AG04449 (cell line): ENCODE data around the gene CD37.

ENCODE experiments used
- CTCF ChIA-PET: fragments of 350-600 bp; formaldehyde crosslinking; extraction: SDS; loops from one replicate; lab custom pipeline; 2021; ENCODE audit warnings: antibody characterized with exemption; lab: Yijun Ruan, JAX
- POLR2A ChIA-PET: fragments of 400-600, 350-600 bp; formaldehyde crosslinking; extraction: SDS; loops from one replicate; lab custom pipeline; 2020; ENCODE audit warnings: antibody characterized with exemption, inconsistent platforms; lab: Yijun Ruan, JAX
- DNase-seq: peaks from one replicate; pipeline ENCODE4 v3.0.0-alpha.2; 2010; ENCODE audit warnings: low read depth, low spot score
- H3K4me3 ChIP-seq: 2 replicates; pipeline ENCODE4 v1.5.1; 2011; ENCODE audit warnings: low read depth, mild to moderate bottlenecking, control low read depth, low read length
- CTCF ChIP-seq: IDR thresholded peaks from one replicate; pipeline ENCODE4 v1.5.1; 2011; ENCODE audit warnings: mild to moderate bottlenecking, moderate library complexity, low read length, control low read depth, inconsistent platforms; ENCODE audit not compliant: insufficient read depth; ENCODE audit errors: missing control alignments

The CD37 gene

DNA sequence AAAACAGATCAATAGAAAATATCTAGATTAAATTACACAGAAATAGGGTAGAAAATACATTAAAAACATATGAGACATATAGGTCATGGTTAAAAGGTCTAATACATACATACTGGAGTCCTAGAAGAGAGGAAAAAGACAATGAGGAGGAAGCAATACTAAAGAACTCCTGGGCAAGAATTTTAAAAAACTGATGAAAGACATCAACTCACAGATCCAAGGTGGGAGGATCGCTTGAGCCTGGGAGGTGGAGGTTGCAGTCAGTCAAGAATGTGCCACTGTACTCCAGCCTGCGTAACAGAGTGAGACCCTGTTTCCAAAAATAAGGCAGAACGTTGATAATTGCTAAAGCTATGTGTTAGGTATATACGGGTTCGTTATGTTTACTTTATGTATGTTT lies 47.4 kb downstream of the CD37 start:
- no peak for TF ChIP-seq CTCF
- POLR2A ChIA-PET = no interaction called here
- H3K4me3 ChIP-seq = no peak overlapping the region
- CTCF ChIA-PET = no interaction called here
- DNase-seq = no peak

GRCh38 chr19:49383599-49383998 lies 48.4 kb downstream of the CD37 start:
- TF ChIP-seq CTCF = no peak
- no peak for DNase-seq
- CTCF ChIA-PET = interaction anchor here (0.8 to 1.3 kb wide), 5 partner anchors 9 to 62 kb away, joined by 3 to 8 read pairs (median 4); partner anchors contain the start of gene DKKL1
- no peak overlapping the region for H3K4me3 ChIP-seq
- POLR2A ChIA-PET = no interaction called here

- no peak for TF ChIP-seq CTCF
- CTCF ChIA-PET = no interaction called here
- H3K4me3 ChIP-seq = no peak within 1 kb of the TSS
- POLR2A ChIA-PET = no interaction called here
- DNase-seq = no peak
Measured at GRCh38 chr19:49387936-49388372, 52.7 kb downstream of the CD37 start, which contains the start of gene KASH5. TSS of gene KASH5 (plus strand) at chr19:49388249. CDS start at chr19:49390884, 2,635 bp downstream.

DNA sequence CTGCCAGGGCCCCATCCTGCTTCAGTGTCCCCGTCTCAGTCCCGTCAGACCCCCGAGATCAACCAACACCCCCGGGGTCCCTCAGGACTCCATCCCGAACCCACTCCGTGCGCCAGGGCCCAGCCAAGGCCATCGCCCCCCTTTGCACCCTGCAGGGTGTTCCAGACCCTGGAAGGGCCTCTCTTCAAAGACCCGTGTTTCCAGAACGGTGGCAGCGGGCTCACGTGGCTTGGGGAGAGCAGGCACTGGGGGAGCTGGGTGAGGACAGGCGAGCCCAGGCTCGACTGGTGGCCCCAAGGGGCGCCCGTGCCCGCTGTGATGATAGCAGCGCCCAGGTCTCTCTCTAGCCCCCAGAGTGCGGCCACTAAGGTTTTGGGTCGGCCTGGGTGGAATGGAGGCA lies 54.2 kb downstream of the CD37 start:
- DNase-seq = no peak
- H3K4me3 ChIP-seq = no peak overlapping the region
- POLR2A ChIA-PET = no interaction called here
- CTCF ChIA-PET = interaction anchor here (1.0 to 5.7 kb wide), 4 partner anchors 9 to 57 kb away, joined by 3 to 50 read pairs (median 12); no protein-coding TSS in a partner anchor
- no peak for TF ChIP-seq CTCF
